Activated T-cell treated with anti-CD3 and anti-CD28 coated beads, Interleukin-2, amount 50 U/mL, for 24 hours (primary cell): ENCODE measurements around the gene PACSIN2.

Experiments used
- DNase-seq: peaks from one replicate; pipeline ENCODE4 v3.0.0-alpha.2; 2020
- H3K27ac Mint-ChIP-seq: 2 replicates; pipeline ENCODE4 v1.8.0; 2020; ENCODE audit warnings: mild to moderate bottlenecking, mixed read lengths
- H3K27me3 Mint-ChIP-seq: 2 replicates; pipeline ENCODE4 v1.8.0; 2020; ENCODE audit warnings: mixed read lengths
- H3K36me3 Mint-ChIP-seq: 2 replicates; pipeline ENCODE4 v1.8.0; 2020; ENCODE audit warnings: low read depth, mixed read lengths
- H3K4me1 Mint-ChIP-seq: 2 replicates; pipeline ENCODE4 v1.8.0; 2020; ENCODE audit warnings: low read depth, mixed read lengths
- H3K4me3 Mint-ChIP-seq: 2 replicates; pipeline ENCODE4 v1.8.0; 2020; ENCODE audit warnings: mild to moderate bottlenecking, moderate library complexity, mixed read lengths
- H3K9me3 Mint-ChIP-seq: 2 replicates; pipeline ENCODE4 v1.8.0; 2020; ENCODE audit warnings: mixed read lengths

The PACSIN2 gene

DNA sequence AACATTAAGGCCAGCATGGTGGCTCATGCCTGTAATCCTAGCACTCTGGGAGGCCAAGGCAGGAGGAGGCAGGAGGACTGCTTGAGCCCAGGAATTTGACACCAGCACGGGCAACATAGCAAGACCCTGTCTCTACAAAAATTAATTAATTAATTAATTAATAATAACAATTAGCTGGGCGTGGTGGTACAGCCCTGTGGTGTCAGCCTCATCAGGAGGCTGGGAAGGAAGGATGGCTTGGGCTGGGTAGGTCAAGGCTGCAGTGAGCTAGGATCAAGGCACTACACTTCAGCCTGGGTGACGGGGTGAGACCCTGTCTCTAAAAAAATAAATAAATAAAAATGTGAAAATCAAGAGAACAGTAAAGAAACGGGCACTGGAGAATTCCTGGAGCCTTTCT, 159.2 kb downstream of the PACSIN2 start:
- peaks cover 8% of the 10 kb centered on the region for H3K36me3 Mint-ChIP-seq
- H3K9me3 Mint-ChIP-seq, result no peaks in the 10 kb centered on the region
- peak overlapping the region; percentile 87 for H3K4me3 Mint-ChIP-seq
- H3K4me1 Mint-ChIP-seq, result peaks cover 24% of the 10 kb centered on the region
- no peak for DNase-seq
- peak overlapping the region; percentile 92 for H3K27ac Mint-ChIP-seq
- H3K27me3 Mint-ChIP-seq, result no peaks in the 10 kb centered on the region

DNA sequence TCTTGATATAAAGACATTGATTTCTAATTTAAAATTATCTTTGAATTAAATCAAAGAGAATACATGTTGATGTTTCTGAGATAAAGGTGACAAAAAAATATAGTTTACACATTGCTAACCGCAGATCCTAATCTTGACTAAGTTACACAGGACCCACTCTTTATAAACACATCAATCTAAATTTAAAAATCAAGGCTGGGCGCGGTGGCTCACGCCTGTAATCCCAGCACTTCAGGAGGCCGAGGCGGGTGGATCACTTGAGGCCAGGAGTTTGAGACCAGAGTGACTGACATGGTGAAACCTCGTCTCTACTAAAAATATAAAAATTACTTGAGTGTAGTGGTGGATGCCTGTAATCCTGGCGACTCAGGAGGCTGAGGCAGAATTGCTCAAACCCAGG, 159.7 kb downstream of the PACSIN2 start:
- DNase-seq, result no peak
- Mint-ChIP-seq H3K4me3 (peak overlapping the region; percentile 48), H3K4me1 (peaks cover 26% of the 10 kb centered on the region), H3K9me3 (no peaks in the 10 kb centered on the region), H3K27ac (no peak overlapping the region), H3K27me3 (no peaks in the 10 kb centered on the region), H3K36me3 (peaks cover 6% of the 10 kb centered on the region)

DNA sequence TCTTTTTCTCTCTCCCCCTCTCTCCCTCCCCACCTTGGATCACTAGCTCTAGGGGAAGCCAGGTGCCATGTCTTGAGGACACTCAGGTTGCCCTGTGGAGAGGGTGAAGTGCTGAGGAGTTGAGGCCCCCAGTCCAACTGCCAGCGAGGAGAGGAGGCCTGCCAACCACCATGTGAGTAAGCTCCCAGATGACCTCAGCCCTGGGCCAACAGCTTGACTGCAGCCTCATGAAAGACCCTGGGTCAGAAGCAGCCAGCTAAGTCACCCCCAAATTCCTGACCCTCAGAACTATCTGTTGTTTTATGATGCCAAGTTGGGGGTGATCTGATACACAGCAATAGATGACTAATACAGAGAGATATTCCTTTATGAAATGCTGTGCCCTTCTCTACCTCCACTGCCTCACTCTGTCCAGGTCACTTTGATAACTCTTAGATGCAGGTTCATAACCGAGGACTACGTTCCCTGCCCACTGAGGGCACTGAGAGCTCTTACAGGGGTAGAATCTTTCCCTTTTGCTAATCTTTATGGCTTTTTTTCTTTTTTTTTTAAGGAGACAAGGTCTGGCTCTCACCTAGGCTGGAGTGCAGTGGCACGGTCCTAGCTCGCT, 165.9 kb downstream of the PACSIN2 start:
- Mint-ChIP-seq H3K27ac (peak overlapping the region; percentile 10), H3K27me3 (no peaks in the 10 kb centered on the region), H3K4me1 (peaks cover 25% of the 10 kb centered on the region), H3K4me3 (no peak overlapping the region), H3K36me3 (peaks cover 30% of the 10 kb centered on the region), H3K9me3 (no peaks in the 10 kb centered on the region)
- DNase-seq, result no peak

DNA sequence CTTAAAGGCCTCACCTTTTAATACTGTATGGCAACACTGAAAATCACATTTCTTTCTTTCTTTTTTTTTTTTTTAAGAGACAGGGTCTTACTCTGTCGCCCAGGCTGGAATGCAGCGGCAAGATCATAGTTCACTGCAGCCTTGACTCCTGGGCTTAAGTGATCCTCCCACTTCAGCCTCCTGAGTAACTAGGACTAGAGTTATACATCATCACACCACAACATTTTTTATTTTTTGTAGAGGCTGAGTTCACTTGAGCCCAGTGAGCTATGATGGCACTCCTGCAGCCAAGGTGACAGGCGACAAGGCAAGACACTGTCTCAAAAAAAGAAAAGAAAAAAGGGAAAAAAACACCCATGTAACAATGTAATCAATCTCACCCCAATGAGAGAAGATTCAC, 167.8 kb downstream of the PACSIN2 start:
- Mint-ChIP-seq H3K27me3 (no peaks in the 10 kb centered on the region), H3K9me3 (no peaks in the 10 kb centered on the region), H3K36me3 (peaks cover 46% of the 10 kb centered on the region), H3K27ac (no peak overlapping the region), H3K4me1 (peaks cover 30% of the 10 kb centered on the region), H3K4me3 (no peak overlapping the region)
- no peak for DNase-seq

DNA sequence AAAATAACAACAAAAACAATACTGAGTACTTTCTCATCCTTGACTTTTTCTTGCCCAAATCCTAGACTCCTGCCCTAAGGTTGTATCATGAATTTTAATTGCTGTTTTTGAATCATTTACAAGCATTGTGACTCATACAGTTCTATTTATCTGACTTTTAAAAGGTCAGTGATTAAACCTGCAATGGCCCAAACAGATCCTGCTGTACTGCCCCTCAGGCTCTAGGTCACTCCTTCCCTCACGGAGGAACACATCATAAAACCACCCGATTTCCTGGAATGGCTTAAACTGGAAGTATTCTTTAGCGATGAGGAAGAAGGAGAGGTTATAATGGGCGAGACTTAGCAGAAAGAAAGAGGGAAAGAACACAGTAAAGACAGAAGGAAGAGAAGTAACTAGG, 170.2 kb downstream of the PACSIN2 start:
- Mint-ChIP-seq H3K27ac (no peak overlapping the region), H3K4me1 (peaks cover 19% of the 10 kb centered on the region), H3K9me3 (no peaks in the 10 kb centered on the region), H3K36me3 (peaks cover 63% of the 10 kb centered on the region), H3K27me3 (no peaks in the 10 kb centered on the region), H3K4me3 (no peak overlapping the region)
- no peak for DNase-seq

DNA sequence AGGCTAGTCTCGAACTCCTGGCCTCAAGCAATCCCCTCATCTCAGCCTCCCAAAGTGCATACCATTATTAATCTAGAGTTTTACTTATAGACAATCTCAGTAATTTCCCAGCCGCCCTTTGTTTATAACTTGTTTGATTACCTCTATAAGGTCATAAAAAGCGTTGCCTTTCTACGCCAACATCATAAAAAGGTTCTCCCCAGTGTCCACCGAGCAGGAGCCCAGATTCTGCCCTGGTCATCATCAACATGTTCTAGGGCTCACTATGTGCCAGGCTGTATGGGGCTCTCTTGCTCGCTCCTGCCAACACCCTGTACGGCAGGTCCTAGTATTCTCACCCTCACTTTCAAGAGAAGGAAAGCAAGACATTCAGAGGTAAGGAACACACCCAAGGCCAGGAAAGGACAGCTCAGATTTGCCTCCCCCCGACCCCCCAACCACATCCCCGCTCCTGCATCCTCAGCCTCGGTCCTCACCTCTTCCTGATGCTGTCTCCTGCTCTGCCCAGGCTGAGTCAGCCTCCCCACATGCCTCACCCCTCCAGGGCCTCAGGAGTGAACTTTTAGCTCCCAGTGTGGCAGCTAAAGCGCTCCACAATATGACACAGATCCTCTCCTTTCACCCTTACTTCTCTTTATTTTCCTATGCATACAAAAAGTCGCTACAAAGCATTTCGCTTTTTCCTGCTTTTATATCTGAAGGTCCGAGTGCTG, 172.1 kb downstream of the PACSIN2 start:
- Mint-ChIP-seq H3K27ac (no peak overlapping the region), H3K27me3 (no peaks in the 10 kb centered on the region), H3K4me1 (peaks cover 14% of the 10 kb centered on the region), H3K36me3 (peaks cover 70% of the 10 kb centered on the region), H3K9me3 (no peaks in the 10 kb centered on the region), H3K4me3 (no peak overlapping the region)
- no peak for DNase-seq

DNA sequence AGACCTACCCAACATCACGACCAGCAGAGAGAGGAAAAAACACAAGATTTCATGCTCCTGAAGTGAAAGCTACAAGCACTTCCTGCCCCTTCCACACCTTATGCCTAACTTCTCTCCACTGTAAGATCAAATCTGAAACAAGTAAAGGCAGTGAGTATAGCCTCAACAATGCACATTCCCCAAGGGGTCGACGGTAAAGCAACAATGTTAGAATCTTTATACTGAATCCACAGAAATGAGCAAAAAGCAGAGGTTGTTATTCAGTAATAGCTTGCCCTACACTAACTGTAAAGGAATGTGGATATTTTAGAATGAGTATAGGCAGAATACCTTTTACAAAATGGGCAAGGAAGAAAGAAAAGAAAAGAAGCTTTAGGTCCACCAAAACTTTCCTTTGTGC, 173.5 kb downstream of the PACSIN2 start:
- no peaks in the 10 kb centered on the region for H3K27me3 Mint-ChIP-seq
- H3K4me3 Mint-ChIP-seq, result no peak overlapping the region
- H3K4me1 Mint-ChIP-seq, result peaks cover 14% of the 10 kb centered on the region
- H3K9me3 Mint-ChIP-seq, result no peaks in the 10 kb centered on the region
- no peak for DNase-seq
- H3K27ac Mint-ChIP-seq, result peak overlapping the region; percentile 41
- peaks cover 69% of the 10 kb centered on the region for H3K36me3 Mint-ChIP-seq

DNA sequence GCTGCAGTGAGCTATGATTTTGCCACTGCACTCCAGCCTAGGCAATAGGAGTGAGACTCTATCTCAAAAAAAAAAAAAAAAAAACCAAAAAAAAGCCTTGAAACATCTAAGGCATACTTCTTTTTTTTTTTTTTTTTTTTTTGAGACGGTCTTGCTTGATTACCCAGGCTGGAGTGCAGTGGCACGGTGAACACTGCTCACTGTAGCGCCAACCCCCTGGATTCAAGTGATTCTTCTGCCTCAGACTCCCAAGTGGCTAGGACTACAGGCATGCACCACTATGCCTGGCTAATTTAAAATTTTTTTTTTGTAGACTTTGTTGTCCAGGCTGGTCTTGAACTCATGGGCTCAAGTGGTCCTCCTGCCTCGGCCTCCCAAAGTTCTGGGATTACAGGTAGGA, 177.4 kb downstream of the PACSIN2 start:
- DNase-seq, result no peak
- no peak overlapping the region for H3K4me3 Mint-ChIP-seq
- H3K27me3 Mint-ChIP-seq, result no peaks in the 10 kb centered on the region
- peaks cover 4% of the 10 kb centered on the region for H3K4me1 Mint-ChIP-seq
- no peaks in the 10 kb centered on the region for H3K9me3 Mint-ChIP-seq
- no peak overlapping the region for H3K27ac Mint-ChIP-seq
- peaks cover 70% of the 10 kb centered on the region for H3K36me3 Mint-ChIP-seq

DNA sequence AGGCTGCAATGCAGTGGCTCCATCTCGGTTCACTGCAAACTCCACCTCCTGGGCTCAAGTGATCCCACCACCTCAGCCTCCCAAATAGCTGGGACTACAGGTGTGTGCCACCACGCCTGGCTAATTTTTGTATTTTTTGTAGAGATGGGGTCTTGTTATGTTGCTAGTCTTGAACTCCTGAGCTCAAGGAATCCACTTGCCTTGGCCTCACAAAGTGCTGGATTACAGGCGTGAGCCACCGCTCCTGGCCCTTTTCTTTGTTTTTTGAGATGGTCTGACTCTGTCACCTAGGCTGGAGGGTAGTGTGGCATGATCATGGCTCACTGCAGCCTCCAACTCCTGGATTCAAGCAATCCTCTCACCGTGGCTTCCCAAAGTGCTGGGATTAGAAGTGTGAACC, 178.9 kb downstream of the PACSIN2 start:
- Mint-ChIP-seq H3K36me3 (peaks cover 76% of the 10 kb centered on the region), H3K27me3 (no peaks in the 10 kb centered on the region), H3K4me1 (peaks cover 4% of the 10 kb centered on the region), H3K27ac (no peak overlapping the region), H3K9me3 (no peaks in the 10 kb centered on the region), H3K4me3 (no peak overlapping the region)
- no peak for DNase-seq

DNA sequence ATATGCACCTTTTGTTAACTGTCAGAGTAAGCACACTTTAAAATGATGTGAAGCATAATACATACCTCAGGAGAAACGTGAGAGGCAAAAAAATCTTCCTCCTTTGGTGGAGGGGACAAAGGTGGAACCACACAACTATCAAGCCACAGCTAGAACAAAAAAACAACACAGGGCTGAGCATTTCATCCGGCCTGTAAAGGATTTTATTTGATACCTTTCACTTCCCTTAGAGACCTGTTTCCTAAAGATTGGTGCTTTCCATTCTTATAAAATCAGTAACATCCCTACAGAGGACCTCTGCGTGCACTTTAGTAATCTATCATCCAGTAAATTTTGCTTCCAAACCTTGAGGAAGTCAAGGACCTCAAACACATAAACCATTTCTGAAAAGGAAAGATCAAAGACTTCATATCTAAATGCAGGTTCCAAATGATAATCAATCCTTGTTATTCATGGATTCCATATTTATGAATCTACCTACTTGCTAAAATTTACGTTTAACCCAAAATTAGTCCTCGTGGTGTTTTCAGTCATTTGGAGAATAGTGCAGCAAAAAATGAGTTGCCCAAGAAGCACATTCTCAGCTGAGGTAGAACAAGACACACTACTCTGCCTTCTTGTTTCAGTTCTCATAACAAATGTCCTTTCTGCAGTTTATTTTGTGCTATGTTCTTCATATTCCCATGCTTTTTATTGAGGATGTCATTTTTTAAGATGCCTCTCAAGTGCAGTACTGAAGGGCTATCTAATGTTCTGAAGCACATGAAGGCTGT, 180.6 kb downstream of the PACSIN2 start:
- DNase-seq, result no peak
- H3K4me1 Mint-ChIP-seq, result peaks cover 4% of the 10 kb centered on the region
- H3K27me3 Mint-ChIP-seq, result no peaks in the 10 kb centered on the region
- no peak overlapping the region for H3K27ac Mint-ChIP-seq
- H3K9me3 Mint-ChIP-seq, result no peaks in the 10 kb centered on the region
- no peak overlapping the region for H3K4me3 Mint-ChIP-seq
- peaks cover 77% of the 10 kb centered on the region for H3K36me3 Mint-ChIP-seq

DNA sequence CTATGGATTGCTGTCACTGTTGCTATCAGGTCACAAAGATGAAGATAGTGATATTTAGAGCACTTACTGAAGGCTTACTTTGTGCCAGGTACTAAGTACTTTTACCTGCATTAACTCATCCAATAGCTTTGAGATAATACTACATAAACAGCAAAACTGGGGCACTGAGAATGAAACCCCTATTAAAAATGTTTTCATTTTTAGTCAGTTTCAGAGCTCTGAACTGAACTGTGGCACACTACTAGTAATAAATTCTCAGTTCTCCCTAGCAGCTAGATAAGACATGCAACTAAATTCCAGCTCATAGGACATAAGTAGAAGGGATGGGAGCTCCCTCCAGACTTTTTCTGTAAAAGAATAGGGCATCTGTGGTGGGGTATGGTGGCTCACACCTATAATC, 181.8 kb downstream of the PACSIN2 start:
- Mint-ChIP-seq H3K9me3 (no peaks in the 10 kb centered on the region), H3K4me3 (no peak overlapping the region), H3K27me3 (no peaks in the 10 kb centered on the region), H3K4me1 (peaks cover 9% of the 10 kb centered on the region), H3K27ac (no peak overlapping the region), H3K36me3 (peaks cover 80% of the 10 kb centered on the region)
- DNase-seq, result no peak

DNA sequence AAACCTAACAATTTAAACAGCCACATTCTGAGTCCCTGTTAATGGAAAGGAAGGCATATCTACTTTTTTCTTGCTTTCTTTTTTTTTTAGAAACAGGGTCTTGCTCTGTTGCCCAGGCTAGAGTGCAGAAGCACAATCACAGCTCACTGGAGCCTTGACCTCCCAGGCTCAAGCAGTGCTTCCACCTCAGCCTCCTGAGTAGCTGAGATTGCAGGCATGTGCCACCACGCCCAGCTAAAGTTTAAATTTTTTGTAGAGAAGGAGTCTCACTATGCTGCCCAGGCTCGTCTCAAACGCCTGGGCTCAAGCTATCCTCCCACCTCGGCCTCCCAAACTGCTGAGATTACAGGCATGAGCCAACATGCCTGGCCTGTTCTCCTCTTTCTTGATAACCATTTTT, 183.2 kb downstream of the PACSIN2 start:
- Mint-ChIP-seq H3K4me3 (no peak overlapping the region), H3K27ac (no peak overlapping the region), H3K9me3 (no peaks in the 10 kb centered on the region), H3K4me1 (peaks cover 9% of the 10 kb centered on the region), H3K36me3 (peaks cover 77% of the 10 kb centered on the region), H3K27me3 (no peaks in the 10 kb centered on the region)
- DNase-seq, result no peak

DNA sequence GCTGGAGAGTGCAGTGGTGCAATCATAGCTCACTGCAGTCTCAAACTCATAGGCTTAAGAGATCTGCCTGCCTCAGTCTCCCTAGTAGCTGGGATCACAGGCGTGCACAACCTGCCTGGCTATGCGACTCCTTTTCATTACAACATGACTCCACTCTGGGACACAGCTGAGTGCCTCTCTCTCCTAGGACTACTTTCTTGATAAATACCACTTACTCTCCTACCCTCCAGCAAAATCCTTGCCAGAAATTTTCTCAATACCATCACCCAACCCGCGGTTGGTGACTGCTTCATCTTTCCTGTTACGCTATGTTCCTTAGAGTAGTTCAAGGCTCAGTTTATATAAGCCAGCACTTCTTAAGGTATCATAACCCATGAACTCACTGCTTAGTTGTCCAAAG, 184.8 kb downstream of the PACSIN2 start:
- Mint-ChIP-seq H3K27me3 (no peaks in the 10 kb centered on the region), H3K36me3 (peaks cover 75% of the 10 kb centered on the region), H3K27ac (no peak overlapping the region), H3K9me3 (no peaks in the 10 kb centered on the region), H3K4me3 (no peak overlapping the region), H3K4me1 (peaks cover 9% of the 10 kb centered on the region)
- DNase-seq, result no peak

DNA sequence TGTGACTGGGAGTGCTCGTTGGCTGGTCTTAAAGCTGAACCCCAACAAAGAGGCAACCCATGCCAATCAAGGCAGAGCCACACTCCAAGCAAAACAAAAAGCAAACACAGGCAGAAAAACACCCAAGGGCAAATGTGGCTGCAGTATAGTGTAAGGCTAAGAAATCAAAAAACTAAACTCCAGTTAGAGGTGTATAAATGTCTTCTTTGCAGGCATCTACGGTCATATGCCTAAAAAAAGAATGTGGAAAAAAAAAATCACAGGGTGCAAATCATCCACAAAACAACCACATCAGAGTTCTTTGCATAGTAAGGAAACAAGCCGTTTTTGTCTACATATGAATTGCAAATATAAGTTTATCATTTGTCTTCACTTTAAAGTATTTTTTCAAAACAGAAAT, 185.6 kb downstream of the PACSIN2 start:
- no peak for DNase-seq
- H3K36me3 Mint-ChIP-seq, result peaks cover 73% of the 10 kb centered on the region
- H3K4me3 Mint-ChIP-seq, result no peak overlapping the region
- no peak overlapping the region for H3K27ac Mint-ChIP-seq
- H3K4me1 Mint-ChIP-seq, result peaks cover 8% of the 10 kb centered on the region
- H3K9me3 Mint-ChIP-seq, result no peaks in the 10 kb centered on the region
- no peaks in the 10 kb centered on the region for H3K27me3 Mint-ChIP-seq

DNA sequence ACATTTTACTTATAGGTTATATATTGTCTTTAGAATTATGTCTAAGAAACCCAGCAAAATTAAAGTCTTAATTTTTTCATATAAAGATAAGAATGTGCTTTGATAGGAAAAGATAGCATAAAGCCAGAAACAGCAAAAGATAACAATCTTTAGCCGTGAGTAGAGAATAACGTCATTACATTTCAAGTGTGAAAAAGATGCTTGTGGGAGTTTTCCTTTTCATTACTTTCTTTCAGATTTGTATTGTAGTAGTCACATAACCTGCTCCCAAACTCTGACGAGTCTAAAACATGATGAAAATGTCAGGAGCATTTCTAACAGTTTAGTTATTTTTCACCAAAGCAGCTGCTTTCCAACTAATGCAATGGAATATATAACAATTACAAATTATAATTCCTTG, 189.2 kb downstream of the PACSIN2 start:
- peaks cover 66% of the 10 kb centered on the region for H3K36me3 Mint-ChIP-seq
- no peak overlapping the region for H3K27ac Mint-ChIP-seq
- no peaks in the 10 kb centered on the region for H3K27me3 Mint-ChIP-seq
- no peak for DNase-seq
- H3K9me3 Mint-ChIP-seq, result no peaks in the 10 kb centered on the region
- H3K4me3 Mint-ChIP-seq, result no peak overlapping the region
- H3K4me1 Mint-ChIP-seq, result peaks cover 8% of the 10 kb centered on the region
